ENCODE data around the gene DDX31.

DNA sequence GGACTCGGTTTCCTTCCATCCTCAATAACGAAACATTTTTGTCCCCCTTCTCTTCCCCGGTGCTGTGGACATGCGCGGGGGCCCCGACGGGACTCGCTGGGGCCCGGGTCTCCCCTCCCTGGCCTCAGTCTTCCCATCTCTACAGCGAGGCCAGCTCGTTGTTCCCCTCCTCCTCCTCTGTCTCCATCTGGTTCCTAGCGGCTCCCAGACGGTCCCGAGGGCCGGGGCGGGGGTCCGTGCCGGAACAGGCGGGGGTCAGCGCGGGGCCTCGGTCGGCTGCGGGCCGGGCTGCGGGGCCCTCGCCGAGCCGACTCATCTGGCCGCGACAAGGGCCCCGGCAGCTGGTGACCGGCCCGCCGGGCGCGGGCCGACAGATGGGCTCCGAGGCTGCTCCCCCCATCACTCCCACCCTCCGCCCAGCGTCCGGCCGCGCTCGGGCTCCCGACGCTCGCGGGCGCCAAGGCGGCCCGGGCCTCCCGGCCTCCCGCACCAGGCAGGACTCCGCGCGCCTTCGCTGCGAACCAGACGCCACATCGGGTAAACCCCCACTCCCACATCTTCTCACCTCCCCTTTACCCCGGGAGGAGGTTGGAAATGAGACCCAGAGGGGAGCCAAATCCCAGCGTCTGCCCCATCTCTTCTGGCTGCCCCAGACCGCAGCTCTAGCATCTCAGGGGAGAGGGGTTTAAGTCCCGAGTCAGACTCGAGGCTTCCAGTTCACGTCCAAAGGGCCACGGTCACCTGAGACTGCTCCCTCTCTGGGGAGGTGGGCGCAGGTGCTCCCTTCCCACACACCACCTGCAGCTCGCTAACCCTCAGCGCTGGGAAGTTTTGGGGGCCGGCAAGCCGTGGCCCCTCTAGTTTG, 79.2 kb downstream of the DDX31 start:
- TF ChIP-seq, protein P1, sequence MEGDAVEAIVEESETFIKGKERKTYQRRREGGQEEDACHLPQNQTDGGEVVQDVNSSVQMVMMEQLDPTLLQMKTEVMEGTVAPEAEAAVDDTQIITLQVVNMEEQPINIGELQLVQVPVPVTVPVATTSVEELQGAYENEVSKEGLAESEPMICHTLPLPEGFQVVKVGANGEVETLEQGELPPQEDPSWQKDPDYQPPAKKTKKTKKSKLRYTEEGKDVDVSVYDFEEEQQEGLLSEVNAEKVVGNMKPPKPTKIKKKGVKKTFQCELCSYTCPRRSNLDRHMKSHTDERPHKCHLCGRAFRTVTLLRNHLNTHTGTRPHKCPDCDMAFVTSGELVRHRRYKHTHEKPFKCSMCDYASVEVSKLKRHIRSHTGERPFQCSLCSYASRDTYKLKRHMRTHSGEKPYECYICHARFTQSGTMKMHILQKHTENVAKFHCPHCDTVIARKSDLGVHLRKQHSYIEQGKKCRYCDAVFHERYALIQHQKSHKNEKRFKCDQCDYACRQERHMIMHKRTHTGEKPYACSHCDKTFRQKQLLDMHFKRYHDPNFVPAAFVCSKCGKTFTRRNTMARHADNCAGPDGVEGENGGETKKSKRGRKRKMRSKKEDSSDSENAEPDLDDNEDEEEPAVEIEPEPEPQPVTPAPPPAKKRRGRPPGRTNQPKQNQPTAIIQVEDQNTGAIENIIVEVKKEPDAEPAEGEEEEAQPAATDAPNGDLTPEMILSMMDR (conservative IDR thresholded peaks at IDR 0.05 in 1 of 2, IDR thresholded peaks at IDR 0.05 in 1 of 2; ENCODE audit: extremely low read depth in 1 of 2, insufficient read depth in 1 of 2, low read depth in 1 of 2, low read length in 2 of 2) = no peak
- peak; percentile 3 for TF ChIP-seq EZH2 (IDR thresholded peaks at IDR 0.05; ENCODE audit: borderline replicate concordance, low read length)

Measured in mammary epithelial cell (primary cell).